ENCODE measurements around the gene NACC2.

Gene NACC2

GRCh38 chr9:136007934-136008692 lies 87.0 kb downstream of the NACC2 start:
- DNase-seq = no peak

- no peak for DNase-seq
These were observed 87.7 kb downstream of the NACC2 start for GRCh38 chr9:136007276-136007933.

GRCh38 chr9:136006169-136006568 lies 88.9 kb downstream of the NACC2 start:
- DNase-seq = no peak

GRCh38 chr9:136004712-136005111 lies 90.4 kb downstream of the NACC2 start:
- no peak for DNase-seq

- DNase-seq = no peak
These were observed 90.9 kb downstream of the NACC2 start for GRCh38 chr9:136004219-136004618.

GRCh38 chr9:136003411-136004218 lies 91.5 kb downstream of the NACC2 start:
- DNase-seq = no peak

- no peak for DNase-seq
These were observed 92.2 kb downstream of the NACC2 start for GRCh38 chr9:136002881-136003280.

GRCh38 chr9:136002215-136002614 lies 92.9 kb downstream of the NACC2 start:
- no peak for DNase-seq

GRCh38 chr9:136001231-136001630 lies 93.9 kb downstream of the NACC2 start:
- DNase-seq = no peak

- no peak for DNase-seq
These were observed 96.5 kb downstream of the NACC2 start for GRCh38 chr9:135998410-135999071.

- DNase-seq = no peak
These were observed 97.1 kb downstream of the NACC2 start for GRCh38 chr9:135998016-135998380.

GRCh38 chr9:135997090-135998015 lies 97.7 kb downstream of the NACC2 start:
- DNase-seq = no peak

GRCh38 chr9:135995816-135996215 lies 99.3 kb downstream of the NACC2 start:
- no peak for DNase-seq

- DNase-seq = no peak
These were observed 100.4 kb downstream of the NACC2 start for GRCh38 chr9:135994501-135995192.

- no peak for DNase-seq
These were observed 101.2 kb downstream of the NACC2 start for GRCh38 chr9:135993765-135994500.

GRCh38 chr9:135993409-135993742 lies 101.7 kb downstream of the NACC2 start:
- DNase-seq = no peak

- peak; percentile 37 for DNase-seq
These were observed 102.3 kb downstream of the NACC2 start for GRCh38 chr9:135992486-135993408.

- no peak for DNase-seq
These were observed 103.3 kb downstream of the NACC2 start for GRCh38 chr9:135991771-135992170.
